Esophagus squamous epithelium (tissue), 4 donors: ENCODE results near the gene CD2.

Experiments
- POLR2A ChIP-seq, 4 donors: fragments of 450-650 bp; IDR thresholded peaks; one replicate each; pipeline ENCODE4 v1.6.1; 2017; ENCODE audit warnings: antibody characterized with exemption in 4 of 4, mild to moderate bottlenecking in 4 of 4, moderate library complexity in 3 of 4
- TF ChIP-seq, protein P1 (sequence below), 6 experiments: fragments of 450-650 bp in 4 of 6; fragments of 200-600 bp in 2 of 6; sonication (generic) in 2 of 6; IDR thresholded peaks; one replicate each; pipeline ENCODE4 v1.5.1; 2016 to 2019; ENCODE audit warnings: antibody characterized with exemption in 6 of 6, mild to moderate bottlenecking in 4 of 6, moderate library complexity in 4 of 6

DNA sequence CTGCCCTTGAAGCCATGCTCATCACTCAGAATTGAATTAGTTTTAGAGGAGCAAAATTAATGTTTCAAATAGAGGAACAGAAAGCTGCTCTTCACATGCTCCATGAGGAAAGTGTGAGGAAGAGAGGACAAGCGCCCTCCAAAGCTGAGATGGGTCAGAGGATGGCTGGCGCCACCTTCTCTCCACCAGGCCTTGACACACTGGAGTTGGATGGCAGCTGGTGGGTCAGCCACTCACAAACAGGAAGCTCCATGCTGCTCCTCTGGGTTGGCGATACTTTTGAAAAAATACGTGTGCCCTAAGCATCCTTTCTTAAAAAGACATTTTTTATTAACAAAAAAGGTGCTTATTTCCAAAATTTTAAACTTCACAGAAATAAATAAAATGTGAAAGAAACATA lies 3.1 kb upstream of the CD2 start:
- TF ChIP-seq, protein P1, sequence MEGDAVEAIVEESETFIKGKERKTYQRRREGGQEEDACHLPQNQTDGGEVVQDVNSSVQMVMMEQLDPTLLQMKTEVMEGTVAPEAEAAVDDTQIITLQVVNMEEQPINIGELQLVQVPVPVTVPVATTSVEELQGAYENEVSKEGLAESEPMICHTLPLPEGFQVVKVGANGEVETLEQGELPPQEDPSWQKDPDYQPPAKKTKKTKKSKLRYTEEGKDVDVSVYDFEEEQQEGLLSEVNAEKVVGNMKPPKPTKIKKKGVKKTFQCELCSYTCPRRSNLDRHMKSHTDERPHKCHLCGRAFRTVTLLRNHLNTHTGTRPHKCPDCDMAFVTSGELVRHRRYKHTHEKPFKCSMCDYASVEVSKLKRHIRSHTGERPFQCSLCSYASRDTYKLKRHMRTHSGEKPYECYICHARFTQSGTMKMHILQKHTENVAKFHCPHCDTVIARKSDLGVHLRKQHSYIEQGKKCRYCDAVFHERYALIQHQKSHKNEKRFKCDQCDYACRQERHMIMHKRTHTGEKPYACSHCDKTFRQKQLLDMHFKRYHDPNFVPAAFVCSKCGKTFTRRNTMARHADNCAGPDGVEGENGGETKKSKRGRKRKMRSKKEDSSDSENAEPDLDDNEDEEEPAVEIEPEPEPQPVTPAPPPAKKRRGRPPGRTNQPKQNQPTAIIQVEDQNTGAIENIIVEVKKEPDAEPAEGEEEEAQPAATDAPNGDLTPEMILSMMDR (IDR thresholded peaks at IDR 0.05): no peak
- no peak for TF ChIP-seq POLR2A (IDR thresholded peaks at IDR 0.05)
